ENCODE results near the gene TNFRSF6B.

Gene TNFRSF6B

GRCh38 chr20:63699466-63700198, 3.2 kb downstream of the TNFRSF6B start:
- no peak overlapping the region for H3K4me3 ChIP-seq (ENCODE audit: low read depth, low read length)
- TF ChIP-seq, protein P1, sequence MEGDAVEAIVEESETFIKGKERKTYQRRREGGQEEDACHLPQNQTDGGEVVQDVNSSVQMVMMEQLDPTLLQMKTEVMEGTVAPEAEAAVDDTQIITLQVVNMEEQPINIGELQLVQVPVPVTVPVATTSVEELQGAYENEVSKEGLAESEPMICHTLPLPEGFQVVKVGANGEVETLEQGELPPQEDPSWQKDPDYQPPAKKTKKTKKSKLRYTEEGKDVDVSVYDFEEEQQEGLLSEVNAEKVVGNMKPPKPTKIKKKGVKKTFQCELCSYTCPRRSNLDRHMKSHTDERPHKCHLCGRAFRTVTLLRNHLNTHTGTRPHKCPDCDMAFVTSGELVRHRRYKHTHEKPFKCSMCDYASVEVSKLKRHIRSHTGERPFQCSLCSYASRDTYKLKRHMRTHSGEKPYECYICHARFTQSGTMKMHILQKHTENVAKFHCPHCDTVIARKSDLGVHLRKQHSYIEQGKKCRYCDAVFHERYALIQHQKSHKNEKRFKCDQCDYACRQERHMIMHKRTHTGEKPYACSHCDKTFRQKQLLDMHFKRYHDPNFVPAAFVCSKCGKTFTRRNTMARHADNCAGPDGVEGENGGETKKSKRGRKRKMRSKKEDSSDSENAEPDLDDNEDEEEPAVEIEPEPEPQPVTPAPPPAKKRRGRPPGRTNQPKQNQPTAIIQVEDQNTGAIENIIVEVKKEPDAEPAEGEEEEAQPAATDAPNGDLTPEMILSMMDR (IDR thresholded peaks at IDR 0.05; ENCODE audit: control insufficient read depth, extremely low read depth, insufficient read depth): no peak
- no peak for DNase-seq (ENCODE audit: low read depth)

- TF ChIP-seq, protein P1 (IDR thresholded peaks at IDR 0.05; ENCODE audit: control insufficient read depth, extremely low read depth, insufficient read depth): no peak
- DNase-seq (ENCODE audit: low read depth): no peak
- no peak overlapping the region for H3K4me3 ChIP-seq (ENCODE audit: low read depth, low read length)
Measured at GRCh38 chr20:63700199-63701050, 4.0 kb downstream of the TNFRSF6B start.

- DNase-seq (ENCODE audit: low read depth): no peak
- no peak overlapping the region for H3K4me3 ChIP-seq (ENCODE audit: low read depth, low read length)
- TF ChIP-seq, protein P1 (IDR thresholded peaks at IDR 0.05; ENCODE audit: control insufficient read depth, extremely low read depth, insufficient read depth): no peak
Measured at GRCh38 chr20:63701051-63701328, 4.5 kb downstream of the TNFRSF6B start.

- TF ChIP-seq, protein P1 (IDR thresholded peaks at IDR 0.05; ENCODE audit: control insufficient read depth, extremely low read depth, insufficient read depth): no peak
- DNase-seq (ENCODE audit: low read depth): no peak
Measured at GRCh38 chr20:63701329-63702035, 5.0 kb downstream of the TNFRSF6B start.

DNA sequence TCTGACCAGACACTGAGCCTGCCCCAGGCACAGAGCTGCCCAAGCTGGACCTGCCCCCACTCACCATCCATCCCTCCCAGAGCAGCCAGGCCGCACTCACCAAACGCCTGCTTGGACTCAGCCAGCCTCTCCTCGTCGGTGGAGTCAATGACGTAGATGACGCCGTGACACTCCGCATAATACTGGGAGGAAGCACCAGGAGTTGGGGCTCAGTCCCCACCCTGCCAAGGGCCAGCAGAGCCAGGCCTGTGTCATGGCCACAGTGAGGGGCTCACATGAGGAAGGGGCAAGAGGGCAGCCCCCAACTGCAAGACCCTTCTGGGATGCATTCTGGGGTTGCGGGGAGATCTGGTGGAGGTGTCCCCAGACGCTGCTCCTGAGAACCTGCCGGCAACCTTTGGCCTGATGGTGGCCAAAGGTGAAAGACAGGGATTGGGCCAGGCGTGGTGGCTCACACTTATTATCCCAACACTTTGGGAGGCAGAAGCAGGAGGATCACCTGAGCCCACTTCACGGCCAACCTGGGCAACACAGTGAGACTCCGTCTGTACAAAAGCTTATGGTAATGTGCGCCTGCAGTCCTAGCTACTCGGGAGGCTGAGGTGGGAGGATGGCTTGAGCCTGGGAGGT, 5.7 kb downstream of the TNFRSF6B start:
- no peak overlapping the region for H3K4me3 ChIP-seq (ENCODE audit: low read depth, low read length)
- DNase-seq (ENCODE audit: low read depth): no peak
- TF ChIP-seq, protein P1 (IDR thresholded peaks at IDR 0.05; ENCODE audit: control insufficient read depth, extremely low read depth, insufficient read depth): no peak

More at GRCh38 chr20:63701329-63702035, 5.0 kb downstream of the TNFRSF6B start:
- H3K4me3 ChIP-seq (ENCODE audit: low read depth, low read length): no peak overlapping the region

- no peak for DNase-seq (ENCODE audit: low read depth)
- H3K4me3 ChIP-seq (ENCODE audit: low read depth, low read length): no peak overlapping the region
- TF ChIP-seq, protein P1 (IDR thresholded peaks at IDR 0.05; ENCODE audit: control insufficient read depth, extremely low read depth, insufficient read depth): no peak
Measured at GRCh38 chr20:63702751-63703470, 6.5 kb downstream of the TNFRSF6B start.
